ENCODE data around the gene MMAA.
"Not testable (repeated sequence)": the region's sequence is repeated elsewhere in the genome, so short reads cannot be mapped to it uniquely, and the experiment has no call there.

MMAA gene

DNA sequence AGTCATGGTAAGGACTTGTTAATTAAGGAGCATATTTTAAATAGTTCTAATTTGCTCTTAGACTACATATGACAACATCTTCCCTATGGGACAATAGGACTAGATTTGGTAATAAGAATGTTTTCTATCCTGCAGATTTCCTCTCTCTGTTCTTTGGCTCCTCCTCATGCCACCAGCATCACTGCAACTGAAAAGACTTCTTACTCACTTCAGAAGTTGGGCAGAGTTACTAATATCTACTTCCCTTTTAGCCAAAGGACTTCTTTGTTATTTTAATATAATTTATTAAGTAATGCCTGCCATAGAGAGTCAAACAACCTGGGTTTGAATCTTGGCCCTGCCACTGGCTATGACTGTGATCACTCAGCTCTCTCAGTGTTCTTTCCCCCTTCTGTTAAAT is 16.4 kb downstream of the MMAA start:
- DNase-seq, result no peak

DNA sequence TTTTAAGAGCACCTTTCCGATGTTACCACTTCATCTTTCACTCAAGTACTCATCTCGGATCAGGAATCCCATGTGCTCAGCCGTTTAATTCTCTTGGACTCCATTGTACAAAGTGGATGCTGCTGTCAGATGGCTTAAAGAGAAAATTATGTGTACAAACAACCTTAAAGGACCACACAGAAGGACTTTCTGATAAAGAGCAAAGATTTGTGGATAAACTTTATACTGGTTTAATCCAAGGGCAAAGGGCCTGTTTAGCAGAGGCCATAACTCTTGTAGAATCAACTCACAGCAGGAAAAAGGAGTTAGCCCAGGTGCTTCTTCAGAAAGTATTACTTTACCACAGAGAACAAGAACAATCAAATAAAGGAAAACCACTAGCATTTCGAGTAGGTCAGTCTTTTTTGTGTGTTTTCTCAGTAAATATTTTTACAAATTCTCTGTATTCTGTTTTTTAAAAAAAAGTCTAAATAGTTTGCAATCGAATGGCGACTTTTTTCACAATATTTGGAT is 20.1 kb downstream of the MMAA start:
- DNase-seq, result no peak

DNA sequence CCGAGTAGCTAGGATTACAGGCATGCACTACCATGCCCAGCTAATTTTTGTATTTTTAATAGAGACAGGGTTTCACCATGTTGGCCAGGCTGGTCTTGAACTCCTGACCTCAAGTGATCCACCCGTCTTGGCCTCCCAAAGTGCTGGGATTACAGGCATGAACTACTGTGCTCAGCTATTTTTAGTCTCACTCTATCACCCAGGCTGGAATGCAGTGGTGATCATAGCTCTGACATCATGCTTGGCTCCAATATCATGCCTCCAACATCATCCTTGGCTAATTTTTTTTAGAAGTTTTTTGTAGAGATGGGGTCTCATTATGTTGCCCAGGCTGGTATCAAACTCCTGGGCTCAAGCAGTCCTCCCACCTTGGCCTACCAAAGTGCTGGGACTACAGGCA is 21.1 kb downstream of the MMAA start:
- DNase-seq, result not testable (repeated sequence)

DNA sequence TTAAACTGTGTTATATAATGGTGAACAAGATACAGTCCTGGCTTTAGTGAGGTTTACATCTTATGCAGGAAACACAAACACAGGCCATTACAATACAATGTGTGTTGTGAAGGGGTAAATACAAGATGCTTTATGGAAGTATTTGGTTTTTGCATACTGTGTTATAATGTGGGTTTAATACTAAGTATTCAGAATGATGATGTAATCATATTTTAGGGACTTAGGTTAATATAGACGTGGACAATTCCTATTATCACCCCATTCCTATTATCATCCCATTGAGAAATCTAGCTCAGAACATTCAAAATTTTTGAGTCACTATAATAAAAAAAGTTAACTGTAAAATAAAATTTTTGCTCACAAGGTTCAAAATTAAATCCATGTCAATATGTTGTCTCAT is 24.1 kb downstream of the MMAA start:
- DNase-seq, result no peak

DNA sequence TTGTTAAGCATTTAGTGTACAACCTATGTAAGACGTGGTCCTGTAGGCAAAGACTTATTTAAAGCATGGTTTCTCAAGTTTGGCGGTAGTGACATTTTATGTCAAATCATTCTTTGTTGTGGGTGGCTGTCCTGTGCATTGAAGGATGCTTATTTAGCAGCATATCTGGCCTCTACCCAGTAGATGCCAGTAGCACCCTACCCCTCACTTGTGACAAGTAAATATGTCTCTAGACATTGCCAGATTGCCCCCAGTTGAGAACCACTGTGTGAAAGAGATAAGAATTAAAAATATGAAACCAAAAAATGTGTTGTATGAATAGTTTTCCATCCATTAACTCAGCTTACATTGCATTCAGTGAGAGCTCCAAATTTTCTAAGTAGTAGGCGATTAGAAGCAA is 25.5 kb downstream of the MMAA start:
- DNase-seq, result no peak

DNA sequence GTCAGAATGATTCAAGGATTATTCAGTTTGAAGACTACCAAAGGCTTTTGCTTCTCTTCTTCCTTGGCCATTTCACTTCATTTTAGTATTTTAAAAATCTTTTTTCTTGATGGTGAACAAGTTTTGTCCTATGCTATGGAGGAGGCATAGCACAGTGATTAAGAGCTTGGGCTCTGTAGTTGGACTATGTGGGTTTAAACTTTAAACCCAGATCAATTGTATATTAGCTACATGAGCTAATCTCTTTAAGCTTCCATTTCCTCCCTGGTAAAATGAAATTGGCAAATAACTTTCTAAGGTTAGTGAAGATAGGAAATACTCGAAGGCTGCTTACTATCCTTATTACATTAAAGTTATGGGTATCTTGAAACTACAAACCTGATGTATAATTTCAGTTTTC is 37.0 kb downstream of the MMAA start:
- DNase-seq, result no peak

DNA sequence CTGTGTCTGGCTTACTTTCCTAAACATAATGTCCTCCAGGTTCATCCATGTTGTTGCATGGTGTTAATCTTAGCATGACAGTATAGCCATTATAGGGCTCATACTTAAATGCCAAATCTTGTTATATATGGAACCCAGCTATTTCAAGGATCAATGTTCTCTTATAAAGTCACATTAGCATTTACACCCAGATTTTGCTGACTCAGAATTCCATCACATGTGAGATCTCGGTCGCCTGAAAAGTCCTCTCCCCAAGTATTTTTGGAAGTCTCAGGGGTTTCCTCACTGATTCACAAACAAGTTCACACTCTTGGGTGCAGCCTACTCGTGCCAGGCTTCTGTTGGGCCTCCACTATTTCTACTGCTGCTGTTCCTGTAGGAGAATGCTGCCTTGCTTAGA is 40.9 kb downstream of the MMAA start:
- DNase-seq, result no peak

DNA sequence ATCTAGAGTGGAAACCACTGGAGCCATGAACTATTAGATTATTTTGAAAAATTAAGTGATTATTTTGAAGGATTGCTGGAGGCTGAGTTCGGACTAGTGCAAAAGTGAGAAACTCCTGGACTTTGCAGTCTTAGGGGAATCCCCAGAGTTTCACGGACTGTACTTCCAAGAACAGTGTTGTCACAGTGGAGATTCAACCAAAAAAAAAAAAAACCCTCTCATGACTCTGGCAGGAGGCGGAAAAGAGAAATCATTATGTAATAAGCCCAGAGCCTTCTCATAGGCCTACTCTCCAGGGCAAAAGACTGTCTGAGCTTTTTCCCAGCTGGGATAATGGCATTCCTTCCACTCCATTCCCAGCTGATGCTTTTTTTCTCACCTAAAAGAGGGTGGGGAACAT is 44.0 kb downstream of the MMAA start:
- no peak for DNase-seq

DNA sequence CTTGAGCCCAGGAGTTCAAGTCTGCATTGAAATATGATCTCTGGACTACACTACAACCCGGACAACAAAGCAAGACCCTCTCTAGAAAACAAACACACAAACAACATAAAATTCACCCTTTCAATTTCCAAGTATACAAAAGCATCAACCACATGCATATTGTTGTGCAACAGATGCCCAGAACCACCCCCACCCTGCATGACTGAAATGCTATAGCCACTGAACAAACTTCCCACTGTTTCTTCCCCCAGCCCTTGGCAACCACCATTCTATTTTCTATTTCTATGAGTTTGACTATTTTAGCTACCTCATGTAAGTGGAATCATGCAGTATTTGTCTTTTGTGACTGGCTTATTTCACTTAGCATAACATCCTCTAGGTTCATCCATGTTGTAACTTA is 46.6 kb downstream of the MMAA start:
- DNase-seq, result no peak

DNA sequence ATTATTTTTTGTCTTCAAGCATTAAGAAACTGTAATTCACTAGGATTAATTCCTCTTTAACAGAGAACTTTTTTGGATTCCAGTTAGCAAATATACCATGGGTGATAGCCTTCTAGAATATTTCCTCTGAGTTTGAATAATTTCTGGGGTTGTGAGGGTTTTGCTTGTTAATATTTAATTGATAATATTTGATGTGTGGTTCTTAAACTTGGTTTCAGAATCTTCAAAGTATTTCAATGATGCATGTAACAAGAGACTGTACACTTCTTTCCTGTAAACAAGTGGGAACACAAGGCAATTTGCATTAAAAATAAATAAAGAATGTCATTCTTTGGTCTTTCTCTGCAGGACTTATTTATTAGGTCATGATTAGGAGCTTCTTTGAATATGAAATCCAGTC is 51.2 kb downstream of the MMAA start:
- DNase-seq, result no peak

DNA sequence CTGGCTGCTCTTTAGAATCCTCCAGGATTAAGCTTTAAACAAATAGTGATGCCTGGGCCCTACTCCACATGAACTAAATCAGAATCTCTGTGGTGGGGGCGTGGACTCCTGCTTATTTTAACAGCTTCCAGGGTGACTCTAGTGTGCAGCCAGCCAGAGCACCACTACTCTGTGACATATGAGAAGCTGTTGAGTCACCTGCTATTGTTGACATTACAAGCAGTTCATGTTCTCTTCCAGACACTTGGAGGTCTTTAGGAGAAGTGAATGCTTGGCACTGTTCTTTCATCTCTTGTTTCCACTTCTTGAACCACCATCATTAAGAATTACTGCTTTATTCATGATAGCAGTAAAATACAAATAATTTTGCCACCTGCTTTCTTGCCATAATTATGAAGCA is 60.3 kb downstream of the MMAA start:
- peak; percentile 74 for DNase-seq

DNA sequence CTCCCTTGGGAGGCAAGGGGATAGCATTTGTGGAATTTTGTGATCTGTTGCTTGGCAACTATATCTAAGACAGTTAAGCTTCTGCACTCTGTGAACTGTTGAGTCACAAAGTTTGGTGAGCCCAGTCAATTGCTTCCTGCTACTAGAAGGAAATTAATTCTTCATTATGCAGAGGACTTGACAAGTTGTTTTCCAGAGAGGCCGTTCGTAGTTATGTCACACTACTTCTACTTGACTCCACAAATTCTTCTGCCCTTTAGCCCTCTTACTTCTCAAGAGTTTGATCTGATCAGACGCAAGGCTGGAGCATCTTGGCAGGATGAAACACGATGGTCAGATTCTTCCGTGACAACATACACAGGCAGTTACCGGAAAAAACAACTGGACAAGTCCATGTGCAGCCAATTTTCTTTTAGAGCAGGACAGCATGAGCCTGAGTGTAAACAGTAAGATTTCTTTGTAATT is 60.8 kb downstream of the MMAA start, which contains the start of gene C4orf51:
C4orf51 (plus strand) TSS at position 156 of the 465 bp plus-strand sequence; CDS start at position 214, 58 bp downstream.
- DNase-seq, result peak; percentile 15

DNA sequence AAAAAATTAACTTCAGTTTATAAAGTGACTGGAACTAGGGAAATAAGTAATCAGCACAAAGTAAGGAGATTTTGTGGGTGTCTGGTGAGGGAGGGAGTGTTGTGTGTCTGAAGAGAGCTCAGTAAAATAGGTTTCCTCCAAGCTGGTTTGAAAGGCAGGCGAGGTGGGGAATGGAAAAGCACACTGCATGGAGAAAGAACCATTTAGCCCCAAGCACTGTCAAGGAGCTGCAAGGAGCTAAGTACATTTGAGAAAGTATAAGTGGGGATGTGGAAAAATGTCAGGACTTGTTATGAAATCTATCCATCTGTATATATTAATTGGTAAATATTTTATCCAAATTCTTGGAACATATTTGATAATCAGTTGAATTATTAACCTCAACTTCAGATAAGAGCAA is 61.7 kb downstream of the MMAA start:
- DNase-seq, result no peak

DNA sequence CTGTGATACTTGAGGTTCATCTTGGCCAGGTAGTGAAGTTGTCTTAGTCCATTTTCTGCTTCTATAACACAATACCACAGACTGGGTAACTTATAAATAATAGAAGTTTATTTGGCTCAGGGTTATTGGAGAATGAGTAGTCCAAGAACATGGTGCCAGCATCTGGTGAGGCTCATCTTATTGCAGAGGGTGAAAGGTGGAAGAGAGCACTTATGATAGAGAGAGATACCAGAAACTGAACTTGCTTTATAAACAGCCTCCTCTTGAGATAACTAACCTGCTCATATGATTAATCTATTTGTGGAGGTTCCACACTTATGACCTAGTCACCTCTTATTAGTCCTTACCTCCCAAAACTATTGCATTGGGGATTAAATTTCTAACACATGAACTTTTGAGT is 62.3 kb downstream of the MMAA start:
- DNase-seq, result no peak

DNA sequence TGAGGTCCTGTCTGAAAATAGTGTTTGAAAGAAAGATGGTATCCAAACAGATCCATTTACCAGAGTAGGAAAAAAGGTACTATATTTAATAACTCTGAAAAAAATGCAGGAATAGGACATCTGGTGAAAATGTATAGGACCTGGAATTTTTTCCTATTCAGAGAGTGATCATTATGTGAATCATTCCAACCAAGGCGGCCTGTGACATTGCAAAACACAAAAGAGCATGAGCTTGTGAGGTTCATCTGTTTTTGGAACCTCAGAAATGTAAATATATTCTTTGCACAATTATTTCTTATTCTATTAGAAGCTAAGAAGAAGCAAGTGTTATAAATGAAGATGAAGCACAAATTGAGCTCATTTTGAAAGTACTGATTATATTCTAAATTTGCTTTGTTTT is 62.8 kb downstream of the MMAA start:
- DNase-seq, result no peak

DNA sequence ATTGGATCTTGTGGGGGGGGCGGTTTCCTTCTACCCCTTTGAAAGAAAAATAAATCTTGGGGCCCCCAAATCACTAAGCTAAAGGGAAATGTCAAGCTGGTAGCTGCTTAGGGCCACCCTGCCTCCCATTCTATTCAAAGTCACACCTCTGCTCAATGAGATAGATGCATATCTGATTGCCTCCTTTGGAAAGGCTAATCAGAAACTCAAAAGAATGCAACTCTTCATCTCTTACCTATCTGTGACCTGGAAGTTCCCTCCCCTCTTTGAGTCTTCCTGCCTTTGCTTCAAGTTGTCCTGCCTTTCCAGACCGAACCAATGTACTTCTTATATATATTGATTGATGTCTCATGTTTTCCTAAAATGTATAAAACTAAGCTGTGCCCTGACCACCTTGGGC is 67.8 kb downstream of the MMAA start:
- DNase-seq, result no peak

DNA sequence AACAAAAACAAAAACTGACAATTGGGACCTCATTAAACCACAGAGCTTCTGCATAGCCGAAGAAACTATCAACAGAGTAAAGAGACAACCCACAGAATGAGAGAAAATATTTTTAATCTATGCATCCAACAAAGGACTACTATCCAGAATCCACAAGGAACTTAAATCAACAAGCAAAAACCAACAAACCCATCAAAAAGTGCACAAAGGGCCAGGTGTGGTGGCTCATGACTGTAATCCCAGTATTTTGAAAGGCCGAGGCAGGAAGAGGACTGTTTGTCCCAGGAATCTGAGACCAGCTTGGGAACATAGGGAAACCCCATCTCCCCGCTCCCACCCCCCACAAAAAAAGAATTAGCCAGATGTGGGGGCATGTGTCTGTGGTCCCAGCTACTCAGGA is 71.4 kb downstream of the MMAA start:
- DNase-seq, result no peak

DNA sequence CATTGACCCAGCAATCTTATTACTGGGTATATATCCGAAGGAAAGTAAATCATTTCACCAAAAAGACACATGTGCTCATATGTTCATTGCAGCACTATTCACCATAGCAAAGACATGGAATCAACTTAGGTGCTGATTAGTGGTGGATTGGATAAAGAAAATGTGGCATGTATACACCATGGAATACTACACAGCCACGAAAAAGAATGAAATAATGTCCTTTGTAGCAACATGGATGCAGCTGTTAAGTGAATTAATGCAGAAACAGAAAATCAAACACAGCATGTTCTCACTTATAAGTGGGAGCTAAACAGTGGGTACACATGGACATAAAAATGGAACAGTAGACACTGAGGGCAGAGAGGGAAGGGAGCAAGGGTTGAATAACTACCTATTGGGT is 72.2 kb downstream of the MMAA start:
- DNase-seq, result not testable (repeated sequence)

DNA sequence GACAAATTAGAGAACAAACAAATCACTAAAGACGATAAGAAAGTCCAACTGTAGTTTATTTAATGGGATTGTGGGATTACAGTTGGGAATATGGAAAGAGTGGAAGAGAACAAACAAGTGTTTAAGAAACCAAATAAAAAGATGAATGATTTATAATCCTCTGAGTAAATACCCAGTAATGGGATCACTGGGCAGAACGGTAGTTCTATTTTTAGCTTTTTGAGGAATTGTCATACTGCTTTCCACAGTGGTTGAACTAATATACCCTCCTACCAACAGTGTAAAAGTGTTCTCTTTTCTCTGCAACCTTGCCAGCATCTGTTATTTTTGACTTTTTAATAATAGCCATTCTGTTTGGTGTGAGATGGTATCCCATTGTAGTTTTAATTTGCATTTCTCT is 75.7 kb downstream of the MMAA start:
- no peak for DNase-seq

DNA sequence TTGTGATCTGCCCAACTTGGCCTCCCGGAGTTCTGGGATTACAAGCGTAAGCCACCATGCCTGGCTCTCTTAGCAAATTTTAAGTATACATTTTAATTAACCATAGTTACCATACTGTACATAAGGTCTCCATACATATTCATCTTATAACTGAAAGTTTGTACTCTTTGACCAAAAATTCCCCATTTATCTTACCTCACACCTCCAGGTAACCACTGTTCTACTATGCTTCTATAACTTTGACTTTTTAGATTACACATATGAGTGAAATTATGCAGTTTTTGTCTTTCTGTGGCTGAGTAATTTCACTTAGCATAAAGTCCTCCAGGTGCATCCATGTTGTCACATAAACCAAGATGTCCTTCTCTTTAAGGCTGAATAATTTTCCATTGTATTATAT is 78.1 kb downstream of the MMAA start:
- DNase-seq, result no peak

DNA sequence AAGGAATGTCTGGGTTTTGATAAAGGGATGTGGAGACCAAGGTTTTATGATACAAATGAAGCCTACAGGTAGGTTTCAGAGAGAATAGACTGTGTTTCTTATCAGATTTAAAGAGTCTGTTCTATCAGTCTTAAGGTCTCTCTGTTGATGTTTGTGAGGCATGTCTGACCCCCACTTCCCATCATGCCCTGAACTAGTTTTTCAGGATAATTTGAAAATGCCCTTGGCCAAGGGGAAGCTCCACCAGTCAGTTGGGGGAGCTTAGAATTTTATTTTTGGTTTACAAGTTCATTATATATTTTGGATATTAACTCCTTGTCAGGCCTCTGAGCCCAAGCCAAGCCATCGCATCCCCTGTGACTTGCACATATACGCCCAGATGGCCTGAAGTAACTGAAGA is 79.3 kb downstream of the MMAA start:
- DNase-seq, result no peak

DNA sequence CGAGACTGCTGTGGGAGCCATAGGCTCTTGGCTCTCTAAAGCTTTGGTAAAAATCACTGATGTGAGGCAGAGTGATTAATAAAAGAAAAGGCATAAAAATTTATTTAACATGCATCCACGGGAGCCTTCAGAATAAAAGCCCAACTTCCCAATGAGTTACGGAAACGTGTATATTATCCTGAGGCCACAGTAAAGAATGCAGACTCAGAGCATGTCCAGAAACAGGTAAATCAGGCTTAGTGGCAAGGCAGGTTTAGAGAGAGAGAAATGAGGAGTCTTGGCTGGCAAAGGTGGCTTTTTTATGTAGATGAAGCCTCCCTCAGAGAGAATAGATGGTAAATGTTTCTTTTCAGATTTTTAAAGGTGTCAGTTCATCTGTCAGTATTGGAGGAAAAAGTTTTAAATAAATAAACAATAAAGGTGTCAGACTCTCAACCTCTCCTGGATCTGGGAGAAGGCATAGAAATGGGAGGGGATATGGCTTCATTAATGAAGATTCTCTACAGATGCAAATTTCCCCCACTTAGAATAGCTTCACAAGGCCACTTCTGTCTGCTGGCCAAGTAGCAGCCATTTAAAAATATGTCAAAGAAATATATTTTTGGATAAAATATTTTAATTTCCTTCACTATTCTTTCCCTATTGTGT is 84.8 kb downstream of the MMAA start:
- no peak for DNase-seq

DNA sequence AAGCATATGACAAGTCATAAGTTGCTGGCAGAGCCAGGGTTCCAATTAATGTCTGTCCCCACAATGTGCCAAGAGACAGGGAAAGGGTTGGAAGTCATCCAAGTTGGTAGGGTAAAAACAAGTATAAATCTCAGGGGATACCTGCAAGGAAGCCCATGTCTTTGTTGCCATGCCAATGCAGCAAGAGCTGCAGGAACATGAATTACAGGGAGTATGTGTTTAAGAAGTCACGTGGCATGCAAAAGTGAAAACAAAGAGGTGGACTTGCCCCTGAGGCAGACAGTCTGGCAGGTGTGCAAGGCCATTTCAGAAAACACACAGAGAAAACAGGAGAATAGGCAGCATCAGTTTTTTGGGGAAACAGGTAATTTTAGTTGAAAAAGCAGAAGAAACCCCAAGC is 90.2 kb downstream of the MMAA start:
- peak; percentile 79 for DNase-seq

All from NCI-H2171 treated with DMSO at 0.1 percent for 48 hours (cell line).